Psoas muscle (tissue), 8 donors: ENCODE results near the gene ACSL5. TPM values are rescaled to one million over a fixed set of nuclear protein-coding genes. Genes with fewer than 3 reads are reported as not detected.
"Not testable (repeated sequence)": the region's sequence is repeated elsewhere in the genome, so short reads cannot be mapped to it uniquely, and the experiment has no call there.

ENCODE experiments used
- ATAC-seq, 4 donors: fragments of 200-7000 bp; cut with Tn5 transposase; one replicate each; pipeline ENCODE4 v1.9.1; 2020; ENCODE audit warnings: moderate library complexity in 3 of 4, mild to moderate bottlenecking in 2 of 4
- DNase-seq, 2 donors: peaks; one replicate each; pipeline ENCODE4 v3.0.0-alpha.2; 2020
- H3K27ac ChIP-seq: fragments of 200-600 bp; one replicate; pipeline ENCODE4 v1.8.0; 2022
- H3K27me3 ChIP-seq, 3 donors: fragments of 200-600 bp in 1 of 3; one replicate each; pipeline versions ENCODE4 v1.6.1 to v1.8.0; 2013 to 2022; ENCODE audit warnings: low read length in 2 of 3, mild to moderate bottlenecking in 2 of 3, moderate library complexity in 1 of 3; ENCODE audit not compliant: insufficient read depth in 3 of 3
- H3K36me3 ChIP-seq, 2 donors: fragments of 200-600 bp in 1 of 2; one replicate each; pipeline versions ENCODE4 v1.6.1 to v1.8.0; 2013 to 2022; ENCODE audit warnings: low read depth in 1 of 2, mild to moderate bottlenecking in 1 of 2, moderate library complexity in 1 of 2; ENCODE audit not compliant: insufficient read depth in 1 of 2
- H3K4me1 ChIP-seq: fragments of 200-600 bp; one replicate; pipeline ENCODE4 v1.8.0; 2022
- H3K4me3 ChIP-seq: fragments of 200-600 bp; one replicate; pipeline ENCODE4 v1.8.0; 2022; ENCODE audit warnings: mild to moderate bottlenecking
- H3K9me3 ChIP-seq: fragments of 200-600 bp; one replicate; pipeline ENCODE4 v1.8.0; 2022
- CTCF ChIP-seq: fragments of 200-600 bp; IDR thresholded peaks from one replicate; pipeline ENCODE4 v1.8.0; 2022; ENCODE audit warnings: antibody characterized with exemption
- WGBS, 3 donors: extraction: QIAGEN DNeasy Blood & Tissue Kit; methylation state at CpG; one replicate each; pipeline versions ENCODE4 v1.1.6 to v1.1.7; 2013; 5-methylcytosine and 5-hydroxymethylcytosine counted together
- intact Hi-C, 2 donors: fragments of 100-400 bp; cut with DNase I; formaldehyde crosslinking; loops; one replicate each; pipeline versions ENCODE4 v1.11.0 to v1.14.2; 2022
- polyA plus RNA-seq, 3 donors: library from polyadenylated mRNA; stranded (reverse); fragments of 200-250 nt; gene quantifications; one replicate each; pipeline ENCODE4 v1.2.3, GENCODE V29; 2013
- total RNA-seq, 4 donors: library from RNA; stranded (reverse); fragmentation: NEBNext Ultra II Directional in 2 of 4; extraction: Animal tissue kit (Norgen Biotek cat#: 25700) in 2 of 4; gene quantifications; one replicate each; pipeline versions ENCODE4 v1.2.1 to v1.2.4, GENCODE V29; 2021 to 2023
- donor health status: healthy with polysubstance abuse.
- donor health status: DM: no; HTN: no; CAD: no; lungs with moderate emphysema.
- donor health status: Bipolar disorder and iron deficiency.
- donor health status: healthy.
- donor health status: DM: yes; HTN: yes; CAD: no.
- donor health status: DM: no; HTN: no; CAD: no.
- donor health status: DM: no; HTN: no; CAD: no.
- donor health status: DM: yes; HTN: yes; CAD: no.

Gene ACSL5
- total and polyA plus RNA-seq, 7 donors, result 2.2 to 4.5 (median 3.4) TPM

GRCh38 chr10:112369495-112370423 is 4.2 kb upstream of the ACSL5 start:
- intact Hi-C loops, result no loop called here
- ATAC-seq, result no peak
- H3K27ac ChIP-seq, result no peak overlapping the region

GRCh38 chr10:112370424-112370819 is 3.5 kb upstream of the ACSL5 start:
- TF ChIP-seq CTCF, result no peak
- no peaks in the 10 kb centered on the region for H3K27me3 ChIP-seq
- DNase-seq (no peak), ATAC-seq (no peak)
- H3K9me3 ChIP-seq, result no peaks in the 10 kb centered on the region
- no peaks in the 10 kb centered on the region for H3K4me1 ChIP-seq
- 91 to 94% (median 94%) methylated on average over 11 to 15 of the region's 15 CpGs for WGBS, 3 donors
- no peak overlapping the region for H3K27ac ChIP-seq
- no peaks in the 10 kb centered on the region for H3K36me3 ChIP-seq
- H3K4me3 ChIP-seq, result no peak overlapping the region
- intact Hi-C loops, result no loop called here

More at GRCh38 chr10:112369495-112370423, 4.2 kb upstream of the ACSL5 start:
- 87 to 91% (median 90%) methylated on average over 37 to 40 of the region's 40 CpGs for WGBS, 3 donors
- DNase-seq, result no peak
- TF ChIP-seq CTCF, result no peak
- no peaks in the 10 kb centered on the region for H3K36me3 ChIP-seq
- H3K27me3 ChIP-seq, result no peaks in the 10 kb centered on the region
- no peak overlapping the region for H3K4me3 ChIP-seq
- H3K4me1 ChIP-seq, result no peaks in the 10 kb centered on the region
- no peaks in the 10 kb centered on the region for H3K9me3 ChIP-seq

- H3K27ac ChIP-seq, H3K36me3 ChIP-seq, ATAC-seq, H3K27me3 ChIP-seq, H3K9me3 ChIP-seq, DNase-seq, H3K4me1 ChIP-seq, intact Hi-C loops, H3K4me3 ChIP-seq: not testable (repeated sequence)
- 91 to 95% (median 93%) methylated on average over 13 of the region's 13 CpGs for WGBS, 3 donors
Measured at GRCh38 chr10:112371326-112371725, 2.6 kb upstream of the ACSL5 start.

GRCh38 chr10:112372182-112372810 is 1.6 kb upstream of the ACSL5 start:
- H3K27ac ChIP-seq, H3K27me3 ChIP-seq, ATAC-seq, H3K36me3 ChIP-seq, DNase-seq, intact Hi-C loops, H3K4me3 ChIP-seq, H3K4me1 ChIP-seq, H3K9me3 ChIP-seq: not testable (repeated sequence)
- 83 to 88% (median 83%) methylated on average over 11 of the region's 11 CpGs for WGBS, 3 donors

GRCh38 chr10:112374724-112375541 is 1.0 kb downstream of the ACSL5 start:
- Histone ChIP-seq H3K36me3 (no peaks in the 10 kb centered on the region), H3K4me3 (peak overlapping the region; percentile 57), H3K27ac (peak overlapping the region; percentile 63), H3K9me3 (no peaks in the 10 kb centered on the region), H3K4me1 (no peaks in the 10 kb centered on the region), H3K27me3 (no peaks in the 10 kb centered on the region)
- intact Hi-C loops, result no loop called here
- WGBS, 3 donors, result 50 to 54% (median 51%) methylated on average over 8 of the region's 8 CpGs
- TF ChIP-seq CTCF, result no peak
- ATAC-seq, result no peak
- no peak for DNase-seq
